ENCODE measurements around the gene RGCC.
"Not testable (repeated sequence)": the region's sequence is repeated elsewhere in the genome, so short reads cannot be mapped to it uniquely, and the experiment has no call there.

Gene RGCC

DNA sequence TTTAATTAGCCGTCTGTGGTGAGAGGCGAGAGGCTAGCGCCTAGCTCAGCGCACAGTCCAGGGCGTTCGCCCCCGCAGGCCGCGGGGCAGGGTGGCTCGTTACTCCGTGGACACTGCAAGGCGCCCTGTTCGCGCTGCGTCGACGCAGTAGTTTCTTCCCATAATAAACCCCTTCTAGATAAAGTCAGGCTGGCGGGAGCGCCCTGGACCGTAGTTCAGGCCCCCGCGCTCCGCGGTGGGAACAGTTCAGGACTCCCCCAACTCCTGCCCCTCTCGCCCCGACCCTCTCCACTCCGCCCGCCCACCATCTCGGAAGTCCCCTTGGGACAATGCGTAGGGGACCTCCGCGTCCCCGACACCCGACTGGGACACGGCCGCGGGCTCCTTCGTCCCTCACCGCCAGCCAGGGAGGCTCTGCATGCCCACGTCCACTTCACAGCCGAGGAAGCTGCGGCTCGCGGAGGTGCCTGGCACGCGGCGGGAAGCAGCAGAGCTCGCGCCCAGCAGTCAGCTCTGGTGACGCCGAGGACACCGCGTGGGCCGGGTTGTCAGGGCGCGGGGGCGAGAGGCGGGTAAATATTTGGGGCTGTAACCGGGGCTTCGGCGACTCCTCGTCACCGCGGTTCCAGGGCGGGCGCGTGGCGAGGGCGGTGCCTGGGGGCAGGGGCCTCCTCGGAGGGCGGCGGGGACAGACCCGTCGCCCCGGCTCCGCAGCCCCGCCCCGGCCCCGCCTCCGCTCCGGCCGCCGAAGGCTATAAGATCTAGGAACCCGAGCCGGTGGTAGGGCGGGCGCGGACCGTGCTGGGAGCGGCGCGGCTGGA lies at the start of gene RGCC:
Gene RGCC, plus strand, starts transcription at position 783 of the 821 bp plus-strand sequence. CDS start 158 bp downstream, outside the sequence.
- no peak for DNase-seq

GRCh38 chr13:41408121-41408520 lies 49.2 kb upstream of the RGCC start:
- no peak for DNase-seq

DNA sequence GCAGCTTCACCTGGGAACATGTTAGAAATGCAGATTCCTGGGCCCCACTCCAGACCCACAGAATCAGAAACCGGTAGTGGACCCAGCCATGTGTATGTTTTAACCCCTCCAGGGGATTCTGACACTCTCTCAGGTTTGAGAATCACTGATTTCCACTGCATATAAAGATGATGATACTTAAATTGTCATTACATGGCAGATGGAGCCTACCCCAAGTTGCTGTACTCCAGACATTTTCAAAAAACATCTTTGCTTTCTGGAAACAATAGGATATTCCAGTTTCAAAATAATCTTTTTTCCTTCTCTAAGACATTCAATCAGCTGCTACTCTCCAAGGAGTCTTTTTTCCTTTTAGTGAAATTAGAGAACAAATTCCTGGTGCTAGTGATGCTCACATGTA lies 48.6 kb upstream of the RGCC start:
- DNase-seq, result no peak

GRCh38 chr13:41409611-41410010 lies 47.7 kb upstream of the RGCC start:
- DNase-seq, result no peak

GRCh38 chr13:41411060-41411459 lies 46.3 kb upstream of the RGCC start:
- DNase-seq, result no peak

DNA sequence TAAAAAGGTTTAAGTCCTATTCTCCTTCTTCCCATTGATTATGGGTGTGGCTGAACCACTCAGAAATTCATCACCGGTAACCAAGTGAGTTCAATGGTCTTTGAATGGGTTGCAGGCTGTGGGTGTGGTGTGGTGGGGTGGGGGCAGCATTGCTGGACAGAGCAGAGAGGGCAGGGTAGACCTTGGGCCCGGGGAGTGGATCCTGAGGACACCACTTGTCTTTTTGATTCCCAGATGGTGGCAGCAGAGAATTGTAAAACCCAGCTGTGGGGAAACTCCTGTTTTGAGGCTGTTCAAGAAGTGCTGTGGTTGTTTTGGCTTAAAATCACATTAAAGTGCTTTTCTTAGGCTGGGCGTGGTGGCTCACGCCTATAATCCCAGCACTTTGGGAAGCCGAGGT lies 45.8 kb upstream of the RGCC start:
- no peak for DNase-seq

DNA sequence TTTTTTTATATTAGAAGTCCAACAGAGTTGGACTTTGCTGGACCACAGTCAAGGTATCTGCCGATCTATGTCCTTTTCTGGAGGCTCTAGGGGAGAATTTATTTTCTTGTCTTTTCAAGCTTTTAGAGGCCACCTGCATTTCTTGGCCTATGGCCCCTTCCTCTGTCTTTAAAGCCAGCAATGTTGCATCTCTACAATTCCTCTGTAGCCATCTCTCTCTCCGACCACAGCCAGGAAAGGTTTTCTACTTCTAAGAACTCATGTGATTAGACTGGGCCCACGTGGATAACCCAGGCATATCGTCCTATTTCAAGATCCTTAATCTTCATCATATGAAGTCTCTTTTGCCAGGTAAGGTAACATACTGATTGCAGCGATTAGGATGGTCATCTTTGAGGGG lies 43.5 kb upstream of the RGCC start:
- no peak for DNase-seq

DNA sequence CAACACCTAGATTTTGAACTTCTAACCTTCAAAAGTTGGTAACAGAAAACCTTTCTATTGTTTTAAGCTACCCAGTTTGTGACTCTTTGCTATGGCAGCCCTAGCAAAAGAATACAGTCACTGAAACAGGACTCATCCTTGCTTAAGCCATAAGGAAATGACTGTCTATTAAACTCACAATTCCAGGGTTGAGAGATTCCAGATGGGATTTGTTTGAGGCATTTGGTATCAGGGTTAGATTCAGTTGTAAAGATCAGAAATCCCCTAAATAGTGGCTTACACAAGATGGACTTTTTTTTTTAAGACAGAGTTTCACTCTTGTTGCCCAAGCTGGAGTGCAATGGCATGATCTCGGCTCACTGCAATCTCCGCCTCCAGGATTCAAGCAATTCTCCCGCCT lies 41.1 kb upstream of the RGCC start:
- DNase-seq, result no peak

- no peak for DNase-seq
Observed at GRCh38 chr13:41418027-41418426, 39.3 kb upstream of the RGCC start.

DNA sequence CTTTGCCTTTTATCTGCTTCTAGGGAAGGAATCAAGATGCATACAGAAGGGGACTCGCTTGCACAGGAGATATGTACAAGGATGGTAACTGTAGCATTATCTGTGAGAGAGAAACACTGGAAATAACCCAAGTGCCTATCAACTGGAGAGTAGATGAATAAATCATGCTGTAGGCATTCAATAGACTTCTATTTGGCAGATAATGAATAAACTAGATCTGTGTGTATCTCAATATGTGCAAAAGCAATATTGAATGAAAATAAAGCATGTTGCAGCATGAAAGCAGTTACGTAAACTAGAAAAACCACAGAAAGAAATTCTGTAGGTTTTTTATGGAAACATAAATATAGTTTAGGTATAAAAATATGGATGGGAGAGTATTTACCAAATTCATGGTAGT lies 38.6 kb upstream of the RGCC start:
- DNase-seq, result no peak

DNA sequence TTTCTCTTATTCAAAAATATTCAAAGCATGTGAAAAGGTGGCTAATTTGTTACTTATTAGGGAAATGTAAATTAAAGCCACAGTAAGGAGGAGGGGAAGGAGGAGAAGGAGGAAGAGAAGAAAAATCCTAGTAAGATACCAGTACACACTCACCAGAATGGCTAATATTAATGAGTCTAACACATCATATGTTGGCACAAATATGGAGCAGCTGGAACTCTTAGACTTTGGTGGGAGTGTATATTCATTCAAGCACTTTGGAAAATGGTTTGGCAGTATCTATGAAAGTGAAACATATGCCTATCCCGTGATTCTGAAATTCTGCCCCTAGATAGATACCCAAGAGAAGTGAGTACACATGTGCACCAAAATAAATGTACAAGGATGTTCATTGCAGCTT lies 38.1 kb upstream of the RGCC start:
- no peak for DNase-seq

DNA sequence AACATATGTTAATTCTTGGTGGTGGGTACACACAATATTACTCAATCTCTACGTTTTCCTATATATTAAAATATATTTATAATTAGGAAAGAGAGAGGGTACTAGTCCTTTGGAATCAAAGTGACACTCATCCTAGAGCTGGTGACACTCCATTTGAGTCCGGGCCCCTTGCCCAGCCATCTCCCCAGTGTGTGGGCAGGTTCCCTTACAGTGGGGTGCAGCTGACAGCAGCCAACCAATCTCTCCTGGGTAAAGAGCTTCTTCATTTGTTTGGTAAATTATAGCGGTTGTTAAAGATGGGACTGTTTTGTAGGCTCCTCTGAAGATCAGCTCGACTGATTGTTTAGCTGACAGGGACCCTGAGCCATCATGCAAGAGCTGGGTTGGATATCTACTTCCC lies 37.2 kb upstream of the RGCC start:
- no peak for DNase-seq

- DNase-seq, result not testable (repeated sequence)
Observed at GRCh38 chr13:41421330-41421729, 36.0 kb upstream of the RGCC start.

DNA sequence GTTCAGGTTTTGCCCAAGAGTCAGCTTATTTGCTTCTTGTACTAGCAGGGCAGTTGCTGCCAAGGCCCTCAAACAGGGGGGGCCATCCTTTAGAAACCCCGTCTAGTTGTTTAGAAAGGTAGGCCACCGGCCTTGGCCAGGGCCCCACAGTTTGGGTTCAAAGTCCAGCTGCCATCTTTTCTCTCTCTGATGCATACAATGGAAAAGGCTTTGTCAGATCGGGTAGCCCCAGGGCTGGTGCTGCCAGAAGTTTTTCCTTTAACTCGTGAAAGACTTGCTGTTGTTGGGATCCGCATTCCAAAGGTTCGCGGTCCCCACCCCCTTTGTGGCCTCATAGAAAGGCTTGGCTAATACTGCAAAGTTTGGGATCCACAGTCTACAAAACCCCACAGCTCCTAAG lies 35.4 kb upstream of the RGCC start:
- not testable (repeated sequence) for DNase-seq

DNA sequence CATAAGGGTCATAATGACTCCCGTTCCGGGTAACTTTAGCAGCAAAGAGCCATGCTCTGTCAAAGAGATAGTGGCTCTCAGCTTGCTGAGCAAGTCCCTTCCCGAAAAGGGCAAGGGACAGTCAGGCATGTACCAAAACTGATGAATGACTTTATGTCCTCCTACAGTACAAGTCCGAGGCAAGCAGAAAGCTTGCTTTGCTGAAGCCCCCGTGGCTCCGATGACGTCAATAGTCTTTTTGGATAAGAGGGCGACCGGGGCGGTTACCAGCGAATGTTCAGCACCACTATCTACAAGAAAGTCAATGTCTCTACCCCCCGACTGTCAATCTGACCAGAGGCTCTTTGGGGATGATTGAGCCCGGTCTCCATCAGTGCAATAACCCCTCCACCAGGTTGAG lies 34.1 kb upstream of the RGCC start:
- DNase-seq, result not testable (repeated sequence)

DNA sequence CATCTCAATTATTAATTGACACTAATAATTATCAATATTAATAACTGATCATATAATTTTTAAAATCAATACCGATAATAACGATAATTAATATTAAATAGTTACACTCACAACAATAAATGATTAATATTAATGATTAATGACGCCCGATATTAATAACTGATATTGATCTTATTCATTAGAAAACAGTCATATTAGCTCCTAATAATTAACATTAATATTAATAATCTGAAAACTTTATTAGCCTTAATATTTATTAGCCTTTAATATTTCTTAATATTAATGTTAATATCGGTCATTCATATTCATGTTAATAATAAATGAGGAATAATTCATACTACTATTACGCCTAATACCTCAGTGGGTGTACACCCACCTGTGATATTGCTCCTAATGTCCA lies 32.7 kb upstream of the RGCC start:
- not testable (repeated sequence) for DNase-seq

DNA sequence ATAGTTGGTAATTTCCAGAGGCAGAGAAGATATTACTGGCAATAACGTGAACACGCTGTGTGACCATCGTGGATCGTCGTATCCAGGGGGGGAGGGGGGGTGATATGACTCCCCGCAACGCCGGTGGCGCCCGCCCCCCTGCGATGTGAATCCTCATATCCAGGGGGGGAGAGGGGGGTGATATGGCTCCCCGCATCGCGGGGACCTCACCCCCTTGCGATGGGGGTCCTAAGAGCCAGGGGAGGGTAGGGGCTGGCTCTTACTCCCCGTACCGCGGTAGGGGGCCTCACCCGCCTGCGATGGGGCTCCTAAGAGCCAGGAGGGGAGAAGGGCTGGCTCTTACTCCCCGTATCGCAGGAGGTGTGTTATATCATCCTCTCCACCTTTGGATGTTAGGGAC lies 31.3 kb upstream of the RGCC start:
- no peak for DNase-seq

DNA sequence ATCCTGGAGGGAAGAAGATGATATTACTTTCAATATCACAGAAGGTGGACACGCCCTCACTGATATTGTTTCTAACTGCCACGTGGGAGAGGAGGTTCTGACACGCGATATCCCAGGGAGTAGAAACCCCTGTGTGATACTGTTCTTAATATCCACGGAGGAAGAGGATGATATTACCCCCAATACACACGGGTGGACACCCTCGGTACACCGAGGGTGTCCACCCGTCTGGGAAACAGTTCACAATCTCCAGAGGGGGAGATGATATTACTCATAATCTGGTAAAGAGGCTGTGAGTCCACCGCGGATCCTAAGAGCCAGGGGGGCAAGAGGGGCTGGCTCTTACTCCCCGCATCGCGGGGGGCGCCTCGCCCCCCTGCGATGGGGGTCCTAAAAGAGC lies 29.7 kb upstream of the RGCC start:
- DNase-seq, result no peak

GRCh38 chr13:41428155-41428554 lies 29.2 kb upstream of the RGCC start:
- no peak for DNase-seq

- DNase-seq, result not testable (repeated sequence)
Observed at GRCh38 chr13:41434030-41434429, 23.3 kb upstream of the RGCC start.

GRCh38 chr13:41434831-41435520 lies 22.4 kb upstream of the RGCC start:
- no peak for DNase-seq

DNA sequence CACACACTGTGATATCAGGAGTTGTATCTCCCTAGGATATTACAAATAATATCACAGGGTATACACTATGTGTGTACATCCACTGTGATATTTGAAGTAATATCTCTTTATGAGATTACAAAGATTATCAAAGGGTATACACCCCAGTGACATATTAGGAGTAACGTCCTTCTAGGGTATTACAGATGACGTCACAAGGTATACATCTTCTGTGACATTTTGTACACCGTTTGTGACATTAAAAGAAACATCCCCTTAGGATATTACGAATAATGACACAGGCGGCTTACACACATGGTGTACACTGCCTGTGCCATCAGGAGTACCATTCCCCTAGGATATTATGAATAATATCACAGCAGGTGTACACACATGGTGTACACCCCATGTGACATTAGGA lies 13.4 kb upstream of the RGCC start:
- DNase-seq, result no peak

DNA sequence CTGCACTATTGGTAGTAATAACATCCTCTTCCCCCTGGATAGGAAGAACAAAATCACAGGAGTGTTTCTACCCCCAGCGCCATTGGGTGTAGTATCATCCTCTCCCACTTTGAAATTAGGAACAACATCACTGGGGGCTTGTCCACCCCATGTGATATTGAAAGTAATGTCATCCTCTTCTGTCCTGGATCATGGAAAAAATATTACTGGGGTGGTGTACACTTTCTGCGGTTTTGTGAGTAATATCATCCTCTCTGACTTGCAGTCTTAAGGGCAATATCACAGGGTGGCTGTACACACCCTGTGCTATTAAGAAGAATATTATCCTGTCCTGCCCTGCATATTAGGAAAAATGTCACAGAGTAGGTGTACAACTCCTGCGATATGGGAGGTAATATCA lies 4.9 kb upstream of the RGCC start:
- DNase-seq, result no peak

- no peak for DNase-seq
Observed at GRCh38 chr13:41453620-41454019, 3.7 kb upstream of the RGCC start.

DNA sequence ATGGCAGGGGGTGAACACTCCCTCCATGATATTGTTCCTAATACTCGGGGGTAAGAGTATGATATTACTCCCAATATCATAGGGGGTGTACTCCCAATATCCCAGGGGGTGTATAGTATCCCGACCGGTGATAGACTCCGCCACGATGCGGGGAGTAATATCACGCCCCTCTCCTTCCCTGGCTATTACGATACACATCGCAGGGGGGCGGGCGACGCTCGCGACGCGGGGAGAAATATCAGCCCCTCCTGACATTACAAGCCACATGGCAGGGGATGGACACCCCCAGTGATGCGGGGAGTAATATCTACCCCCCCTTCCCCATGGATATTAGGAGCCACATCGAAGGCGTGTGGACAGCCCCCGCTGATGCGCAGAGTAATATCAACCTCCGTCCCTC lies 3.2 kb upstream of the RGCC start:
- no peak for DNase-seq
